Measurements from ENCODE around the gene DOK3. TPM values are rescaled to one million over a fixed set of nuclear protein-coding genes. Genes with fewer than 3 reads are reported as not detected.

The DOK3 gene
- total RNA-seq, 2 experiments from 2014 or later, result 7.3 to 7.8 TPM

- peaks cover 4% of the 10 kb centered on the region for H3K27me3 Mint-ChIP-seq (ENCODE audit: low read depth)
- POLR2A ChIA-PET, result interaction anchor here (1.3 kb wide), 1 partner anchor 118 kb away, joined by 3 read pairs; the partner anchor contains the start of gene LMAN2
- ATAC-seq, result no peak
Measured at GRCh38 chr5:177469750-177470525, 39.7 kb downstream of the DOK3 start.

GRCh38 chr5:177468685-177469628 is 40.7 kb downstream of the DOK3 start:
- peak overlapping the region; percentile 58 for H3K27ac Mint-ChIP-seq
- H3K9me3 Mint-ChIP-seq (ENCODE audit: insufficient read depth), result no peaks in the 10 kb centered on the region
- no peak overlapping the region for H3K4me3 Mint-ChIP-seq
- ChIA-PET POLR2A (interaction anchor here (0.8 to 1.3 kb wide), 2 partner anchors 64 to 117 kb away, joined by 3 read pairs; partner anchors contain the start of gene LMAN2), CTCF (interaction anchor here (0.9 to 2.0 kb wide), 3 partner anchors 12 to 107 kb away, joined by 3 to 9 read pairs (median 3); no protein-coding TSS in a partner anchor)
- DNase-seq (no peak), ATAC-seq (no peak)
- peaks cover 37% of the 10 kb centered on the region for H3K36me3 Mint-ChIP-seq (ENCODE audit: low read depth)
- peaks cover under 1% of the 10 kb centered on the region for H3K27me3 Mint-ChIP-seq (ENCODE audit: low read depth)
- peaks cover 39% of the 10 kb centered on the region for H3K4me1 Mint-ChIP-seq (ENCODE audit: low read depth)

More at GRCh38 chr5:177469750-177470525, 39.7 kb downstream of the DOK3 start:
- Mint-ChIP-seq H3K4me3 (no peak overlapping the region), H3K9me3 (ENCODE audit: insufficient read depth) (no peaks in the 10 kb centered on the region), H3K4me1 (ENCODE audit: low read depth) (peaks cover 49% of the 10 kb centered on the region), H3K27ac (peak overlapping the region; percentile 89), H3K36me3 (ENCODE audit: low read depth) (peaks cover 37% of the 10 kb centered on the region)
- DNase-seq, result no peak
- CTCF ChIA-PET, result interaction anchor here (0.9 to 4.0 kb wide), 6 partner anchors 9 to 108 kb away, joined by 3 to 29 read pairs (median 16); no protein-coding TSS in a partner anchor

GRCh38 chr5:177468329-177468684 is 41.3 kb downstream of the DOK3 start:
- ATAC-seq, result no peak
- POLR2A ChIA-PET, result no interaction called here
- Mint-ChIP-seq H3K36me3 (ENCODE audit: low read depth) (peaks cover 41% of the 10 kb centered on the region), H3K27ac (peak overlapping the region; percentile 58), H3K4me3 (no peak overlapping the region), H3K27me3 (ENCODE audit: low read depth) (no peaks in the 10 kb centered on the region), H3K9me3 (ENCODE audit: insufficient read depth) (no peaks in the 10 kb centered on the region), H3K4me1 (ENCODE audit: low read depth) (peaks cover 41% of the 10 kb centered on the region)
- no peak for DNase-seq
- CTCF ChIA-PET, result interaction anchor here (0.8 to 2.0 kb wide), 3 partner anchors 11 to 78 kb away, joined by 3 to 9 read pairs (median 3); no protein-coding TSS in a partner anchor

GRCh38 chr5:177467436-177467835 is 42.2 kb downstream of the DOK3 start:
- DNase-seq (no peak), ATAC-seq (no peak)
- Mint-ChIP-seq H3K27me3 (ENCODE audit: low read depth) (no peaks in the 10 kb centered on the region), H3K4me3 (no peak overlapping the region), H3K27ac (no peak overlapping the region), H3K36me3 (ENCODE audit: low read depth) (peaks cover 43% of the 10 kb centered on the region), H3K9me3 (ENCODE audit: insufficient read depth) (no peaks in the 10 kb centered on the region), H3K4me1 (ENCODE audit: low read depth) (peaks cover 50% of the 10 kb centered on the region)
- ChIA-PET CTCF (interaction anchor here (0.8 to 1.7 kb wide), 2 partner anchors 10 to 34 kb away, joined by 3 to 7 read pairs; no protein-coding TSS in a partner anchor), POLR2A (no interaction called here)

GRCh38 chr5:177466861-177467260 is 42.8 kb downstream of the DOK3 start:
- no peaks in the 10 kb centered on the region for H3K9me3 Mint-ChIP-seq (ENCODE audit: insufficient read depth)
- DNase-seq, result no peak
- CTCF ChIA-PET, result interaction anchor here (1.7 kb wide), 1 partner anchor 9 kb away, joined by 7 read pairs; no protein-coding TSS in a partner anchor

GRCh38 chr5:177465044-177465443 is 44.6 kb downstream of the DOK3 start:
- Mint-ChIP-seq H3K36me3 (ENCODE audit: low read depth) (peaks cover 39% of the 10 kb centered on the region), H3K27ac (no peak overlapping the region), H3K4me1 (ENCODE audit: low read depth) (peaks cover 40% of the 10 kb centered on the region), H3K9me3 (ENCODE audit: insufficient read depth) (no peaks in the 10 kb centered on the region), H3K4me3 (no peak overlapping the region), H3K27me3 (ENCODE audit: low read depth) (no peaks in the 10 kb centered on the region)
- no peak for DNase-seq
- CTCF ChIA-PET, result interaction anchor here (1.4 to 3.7 kb wide), 4 partner anchors 8 to 61 kb away, joined by 4 to 22 read pairs (median 8); partner anchors contain the start of gene DBN1
- no peak for ATAC-seq
- POLR2A ChIA-PET, result no interaction called here

More at GRCh38 chr5:177466861-177467260, 42.8 kb downstream of the DOK3 start:
- H3K27me3 Mint-ChIP-seq (ENCODE audit: low read depth), result no peaks in the 10 kb centered on the region
- no peak for ATAC-seq
- POLR2A ChIA-PET, result no interaction called here
- H3K4me3 Mint-ChIP-seq, result no peak overlapping the region
- H3K27ac Mint-ChIP-seq, result no peak overlapping the region
- peaks cover 51% of the 10 kb centered on the region for H3K4me1 Mint-ChIP-seq (ENCODE audit: low read depth)
- H3K36me3 Mint-ChIP-seq (ENCODE audit: low read depth), result peaks cover 40% of the 10 kb centered on the region

GRCh38 chr5:177462021-177462670 is 47.5 kb downstream of the DOK3 start:
- Mint-ChIP-seq H3K27me3 (ENCODE audit: low read depth) (no peaks in the 10 kb centered on the region), H3K4me1 (ENCODE audit: low read depth) (peaks cover 32% of the 10 kb centered on the region), H3K9me3 (ENCODE audit: insufficient read depth) (no peaks in the 10 kb centered on the region), H3K4me3 (peak overlapping the region; percentile 56), H3K36me3 (ENCODE audit: low read depth) (peaks cover 34% of the 10 kb centered on the region), H3K27ac (peak overlapping the region; percentile 93)
- ATAC-seq (peak; percentile 24), DNase-seq (peak; percentile 52)
- ChIA-PET CTCF (interaction anchor here (0.9 to 3.7 kb wide), 6 partner anchors 10 to 73 kb away, joined by 3 to 22 read pairs (median 6); no protein-coding TSS in a partner anchor), POLR2A (interaction anchor here (1.4 kb wide), 1 partner anchor 10 kb away, joined by 5 read pairs; no protein-coding TSS in a partner anchor)

GRCh38 chr5:177459819-177460628 is 49.6 kb downstream of the DOK3 start:
- ChIA-PET POLR2A (interaction anchor here (1.0 kb wide), 1 partner anchor 32 kb away, joined by 3 read pairs; no protein-coding TSS in a partner anchor), CTCF (interaction anchor here (0.7 to 8.6 kb wide), 5 partner anchors 42 to 91 kb away, joined by 3 to 337 read pairs (median 4); partner anchors contain the start of gene PFN3)
- H3K9me3 Mint-ChIP-seq (ENCODE audit: insufficient read depth), result no peaks in the 10 kb centered on the region
- ATAC-seq (no peak), DNase-seq (no peak)
- H3K27ac Mint-ChIP-seq, result no peak overlapping the region
- peaks cover 42% of the 10 kb centered on the region for H3K4me1 Mint-ChIP-seq (ENCODE audit: low read depth)
- peaks cover 21% of the 10 kb centered on the region for H3K36me3 Mint-ChIP-seq (ENCODE audit: low read depth)
- no peak overlapping the region for H3K4me3 Mint-ChIP-seq
- no peaks in the 10 kb centered on the region for H3K27me3 Mint-ChIP-seq (ENCODE audit: low read depth)

- H3K4me1 Mint-ChIP-seq (ENCODE audit: low read depth), result peaks cover 42% of the 10 kb centered on the region
- H3K9me3 Mint-ChIP-seq (ENCODE audit: insufficient read depth), result no peaks in the 10 kb centered on the region
- H3K4me3 Mint-ChIP-seq, result no peak overlapping the region
- no peaks in the 10 kb centered on the region for H3K27me3 Mint-ChIP-seq (ENCODE audit: low read depth)
- DNase-seq (no peak), ATAC-seq (no peak)
- H3K27ac Mint-ChIP-seq, result no peak overlapping the region
- CTCF ChIA-PET, result interaction anchor here (1.4 to 8.6 kb wide), 3 partner anchors 42 to 70 kb away, joined by 3 to 337 read pairs (median 4); partner anchors contain the start of gene PFN3
- POLR2A ChIA-PET, result interaction anchor here (1.1 kb wide), 1 partner anchor 11 kb away, joined by 3 read pairs; no protein-coding TSS in a partner anchor
- peaks cover 21% of the 10 kb centered on the region for H3K36me3 Mint-ChIP-seq (ENCODE audit: low read depth)
Measured at GRCh38 chr5:177459357-177459756, 50.3 kb downstream of the DOK3 start.

GRCh38 chr5:177458912-177459350 is 50.7 kb downstream of the DOK3 start:
- H3K27ac Mint-ChIP-seq, result no peak overlapping the region
- no peak overlapping the region for H3K4me3 Mint-ChIP-seq
- POLR2A ChIA-PET, result interaction anchor here (1.1 to 7.2 kb wide), 2 partner anchors 11 to 56 kb away, joined by 3 to 54 read pairs; no protein-coding TSS in a partner anchor
- H3K36me3 Mint-ChIP-seq (ENCODE audit: low read depth), result peaks cover 21% of the 10 kb centered on the region
- CTCF ChIA-PET, result interaction anchor here (1.5 to 8.6 kb wide), 3 partner anchors 43 to 69 kb away, joined by 3 to 337 read pairs (median 76); partner anchors contain the start of gene PFN3
- ATAC-seq, result no peak
- H3K9me3 Mint-ChIP-seq (ENCODE audit: insufficient read depth), result no peaks in the 10 kb centered on the region
- no peaks in the 10 kb centered on the region for H3K27me3 Mint-ChIP-seq (ENCODE audit: low read depth)
- H3K4me1 Mint-ChIP-seq (ENCODE audit: low read depth), result peaks cover 44% of the 10 kb centered on the region
- no peak for DNase-seq

Data from activated CD8-positive, alpha-beta T cell treated with anti-CD3 and anti-CD28 coated beads, Interleukin-2, amount 10 ng/mL, durations not matched to agents 7 days and 5 days (primary cell).